ENCODE measurements around the gene PTCD1.
A peak's percentile ranks its signal among the peaks of the same experiment; 100 is the strongest.

Gene PTCD1

DNA sequence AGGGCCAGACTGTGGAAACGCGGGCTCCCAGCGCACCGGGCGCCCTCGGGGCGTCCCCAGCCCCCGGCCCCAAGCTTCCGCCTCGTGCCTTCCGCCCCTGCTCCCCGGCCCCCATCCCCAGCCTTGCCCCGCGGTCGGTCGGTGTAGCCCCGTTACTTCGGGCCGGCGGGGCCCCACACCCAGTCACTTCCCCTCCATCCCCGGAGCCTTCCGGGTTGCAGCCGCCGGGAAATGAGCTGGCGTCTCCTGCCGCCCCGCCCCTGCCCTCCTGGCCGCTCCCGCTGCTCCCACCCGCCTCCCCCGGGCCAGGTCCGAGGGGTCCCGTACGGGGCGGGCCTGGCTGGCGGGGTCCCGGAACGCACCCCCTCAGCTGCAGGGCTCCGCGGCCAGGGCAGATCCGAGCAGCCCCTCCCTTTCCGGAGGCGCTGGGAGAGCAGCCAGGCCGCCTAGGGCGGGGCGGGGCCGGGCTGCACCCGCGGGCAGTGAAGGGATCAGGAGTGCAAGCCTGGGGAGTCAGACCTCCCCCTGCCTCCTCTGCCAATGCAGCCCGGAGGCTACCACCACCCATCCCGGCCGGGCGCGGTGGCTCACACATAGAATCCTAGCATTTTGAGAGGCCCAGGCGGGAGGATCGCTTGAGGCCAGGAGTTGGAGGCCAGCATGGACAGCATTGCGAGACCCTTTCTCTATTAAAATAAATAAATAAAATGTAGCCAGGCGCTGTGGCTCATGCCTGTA lies 63.4 kb downstream of the PTCD1 start:
- in situ Hi-C loops (cut with MboI; ENCODE audit: low pct_unique_long_range_greater_than_20kb, low sequenced_read_pairs): no loop called here
- peak; percentile 71 for DNase-seq

DNA sequence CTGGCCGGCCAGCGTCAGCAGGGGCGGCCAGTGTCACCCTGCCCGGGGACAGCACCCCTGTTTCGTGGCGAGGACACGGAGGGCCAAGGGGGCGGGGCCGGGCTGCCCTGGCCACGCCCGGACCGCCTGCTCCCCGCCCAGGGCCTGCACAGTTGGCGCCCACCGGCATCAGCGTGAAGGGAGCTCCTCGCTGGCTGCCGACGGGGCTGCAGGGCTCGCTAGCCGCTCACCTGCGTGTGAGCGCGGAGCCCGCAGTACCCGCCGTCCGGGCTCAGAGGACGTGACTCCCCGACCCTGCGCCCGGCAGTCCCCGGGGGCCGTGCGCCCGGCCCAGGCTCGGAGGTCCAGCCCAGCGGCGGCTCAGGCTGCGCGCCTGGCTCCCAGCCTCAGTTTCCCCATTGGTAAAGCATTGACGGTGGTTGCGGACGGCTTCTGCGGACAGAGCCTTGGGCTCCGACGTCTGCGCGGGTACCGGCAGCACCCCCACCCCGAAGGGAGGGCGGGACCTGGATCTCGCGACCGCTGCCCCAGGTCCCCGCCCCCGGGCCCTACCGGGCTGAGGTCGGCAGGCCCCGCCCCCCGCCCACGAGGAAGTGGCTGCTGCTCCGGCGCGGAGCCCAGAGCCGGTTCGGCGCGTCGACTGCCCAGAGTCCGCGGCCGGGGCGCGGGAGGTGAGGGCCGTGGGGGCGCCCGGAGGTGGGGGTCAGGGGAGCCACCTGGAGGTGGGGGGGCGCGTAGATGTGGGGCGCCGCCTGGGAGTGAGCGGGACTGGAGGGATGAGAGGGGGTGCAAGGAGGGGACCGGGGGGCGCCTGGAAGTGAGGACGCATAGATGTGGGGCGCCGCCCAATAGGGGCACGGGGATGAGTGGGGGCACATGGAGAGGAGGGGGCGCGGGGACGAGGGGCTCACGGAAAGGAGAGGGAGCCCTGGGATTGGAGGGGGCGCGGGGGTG lies 64.2 kb downstream of the PTCD1 start, which contains the start of gene ARPC1B:
ARPC1B (plus strand) TSS at position 620 of the 954 bp plus-strand sequence. CDS start 10,985 bp downstream, outside the sequence.
- peak; percentile 61 for DNase-seq
- in situ Hi-C loops (cut with MboI; ENCODE audit: low pct_unique_long_range_greater_than_20kb, low sequenced_read_pairs): no loop called here

DNA sequence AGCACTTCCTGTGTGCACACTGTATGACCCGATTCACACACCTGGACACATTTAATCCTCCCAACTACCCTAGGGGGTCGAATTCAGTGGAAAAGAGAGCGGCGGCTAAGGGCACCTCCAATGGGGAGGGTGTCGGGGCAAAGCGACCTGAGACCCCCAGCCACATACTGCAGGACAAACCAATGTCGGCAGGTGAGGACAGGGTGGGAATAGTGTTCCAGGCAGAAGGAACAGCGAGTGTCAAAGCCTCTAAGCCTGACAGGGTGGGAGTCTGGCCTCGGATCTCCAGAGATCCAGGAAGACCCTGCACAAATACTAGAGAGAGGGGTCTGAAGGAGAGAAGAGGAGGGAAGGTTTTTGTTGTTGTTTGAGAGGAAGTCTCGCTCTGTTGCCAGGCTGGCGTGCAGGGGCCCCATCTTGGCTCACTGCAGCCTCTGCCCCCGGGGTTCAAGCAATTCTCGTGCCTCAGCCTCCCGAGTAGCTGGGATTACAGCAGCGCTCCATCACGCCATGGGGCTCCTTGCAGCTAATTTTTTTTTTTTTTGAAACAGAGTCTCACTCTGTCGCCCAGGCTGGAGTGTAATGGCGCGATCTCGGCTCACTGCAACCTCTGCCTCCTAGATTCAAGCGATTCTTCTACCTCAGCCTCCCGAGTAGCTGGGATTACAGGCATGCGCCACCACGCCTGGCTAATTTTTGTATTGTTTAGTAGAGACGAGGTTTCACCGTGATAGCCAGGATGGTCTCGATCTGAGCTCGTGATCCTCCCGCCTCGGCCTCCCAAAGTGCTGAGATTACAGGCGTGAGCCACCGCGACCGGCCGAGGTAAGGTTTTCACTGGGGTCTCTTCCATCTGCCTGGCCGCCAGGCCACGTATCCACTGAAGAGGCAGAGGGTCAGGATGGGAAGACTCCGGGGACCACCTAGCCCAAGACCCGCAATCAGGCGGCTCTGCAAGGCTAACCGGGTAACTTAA lies 65.2 kb downstream of the PTCD1 start:
- no peak for DNase-seq
- in situ Hi-C loops (cut with MboI; ENCODE audit: low pct_unique_long_range_greater_than_20kb, low sequenced_read_pairs): no loop called here

DNA sequence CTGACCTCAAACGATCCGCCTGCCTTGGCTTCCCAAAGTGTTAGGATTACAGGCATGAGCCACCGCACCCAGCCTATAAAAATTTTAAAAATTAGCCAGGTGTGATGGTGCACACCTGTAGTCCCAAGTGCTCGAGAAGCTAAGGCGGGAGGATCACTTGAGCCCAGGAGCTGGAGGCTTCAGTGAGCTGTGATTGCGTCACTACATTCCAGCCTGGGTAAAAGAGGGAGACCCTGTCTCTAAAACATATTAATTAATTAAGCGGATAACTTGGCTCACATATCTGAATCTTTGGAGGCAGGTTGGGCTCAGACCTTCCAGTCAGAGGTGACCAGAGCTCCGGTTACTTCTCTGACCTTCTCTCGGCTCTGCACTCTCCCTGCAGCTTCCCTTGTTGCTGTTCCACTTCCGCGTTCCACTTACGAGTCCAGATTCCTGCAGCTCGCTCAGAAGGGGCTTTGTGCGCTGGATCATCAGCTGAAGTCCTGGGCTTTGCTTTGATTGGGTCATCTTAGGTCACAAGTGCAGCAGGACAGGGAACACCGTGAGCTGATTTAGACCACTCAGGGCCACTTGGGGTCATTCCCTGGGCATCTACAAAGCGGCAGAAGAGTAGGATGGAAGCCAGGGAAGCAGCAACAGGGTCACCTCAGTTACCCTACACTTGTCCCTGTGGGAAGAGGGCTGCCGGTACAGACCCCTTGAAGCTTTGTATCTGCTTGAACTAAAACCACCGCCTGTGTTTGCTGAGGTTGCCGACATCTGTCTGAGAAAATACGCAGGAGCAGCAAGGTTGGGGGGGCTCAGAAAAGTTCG lies 66.1 kb downstream of the PTCD1 start:
- in situ Hi-C loops (cut with MboI; ENCODE audit: low pct_unique_long_range_greater_than_20kb, low sequenced_read_pairs): no loop called here
- no peak for DNase-seq

DNA sequence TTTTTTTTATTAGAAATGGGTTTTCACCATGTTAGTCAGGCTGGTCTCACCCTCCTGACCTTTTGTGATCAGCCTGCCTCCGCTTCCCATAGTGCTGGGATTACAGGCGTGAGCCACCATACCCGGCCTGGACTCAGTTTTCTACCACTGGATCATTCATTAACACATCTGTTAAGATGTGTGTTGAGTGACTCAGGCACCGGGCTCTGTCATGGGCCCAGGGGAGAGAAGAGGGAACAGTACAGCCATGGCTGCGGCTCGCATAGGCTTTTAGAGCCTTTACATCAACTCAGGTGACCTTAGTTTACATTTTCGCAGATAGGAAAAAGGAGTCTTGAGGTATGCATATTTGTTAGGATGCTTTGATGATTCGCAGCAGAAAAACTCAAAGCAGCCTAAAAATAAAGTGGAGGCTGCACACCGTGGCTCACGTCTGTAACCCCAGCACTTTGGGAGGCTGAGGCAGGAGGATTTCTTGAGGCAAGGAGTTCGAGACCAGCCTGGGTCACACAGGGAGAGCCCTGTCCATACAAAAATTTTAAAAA lies 67.2 kb downstream of the PTCD1 start:
- in situ Hi-C loops (cut with MboI; ENCODE audit: low pct_unique_long_range_greater_than_20kb, low sequenced_read_pairs): no loop called here
- DNase-seq: no peak

DNA sequence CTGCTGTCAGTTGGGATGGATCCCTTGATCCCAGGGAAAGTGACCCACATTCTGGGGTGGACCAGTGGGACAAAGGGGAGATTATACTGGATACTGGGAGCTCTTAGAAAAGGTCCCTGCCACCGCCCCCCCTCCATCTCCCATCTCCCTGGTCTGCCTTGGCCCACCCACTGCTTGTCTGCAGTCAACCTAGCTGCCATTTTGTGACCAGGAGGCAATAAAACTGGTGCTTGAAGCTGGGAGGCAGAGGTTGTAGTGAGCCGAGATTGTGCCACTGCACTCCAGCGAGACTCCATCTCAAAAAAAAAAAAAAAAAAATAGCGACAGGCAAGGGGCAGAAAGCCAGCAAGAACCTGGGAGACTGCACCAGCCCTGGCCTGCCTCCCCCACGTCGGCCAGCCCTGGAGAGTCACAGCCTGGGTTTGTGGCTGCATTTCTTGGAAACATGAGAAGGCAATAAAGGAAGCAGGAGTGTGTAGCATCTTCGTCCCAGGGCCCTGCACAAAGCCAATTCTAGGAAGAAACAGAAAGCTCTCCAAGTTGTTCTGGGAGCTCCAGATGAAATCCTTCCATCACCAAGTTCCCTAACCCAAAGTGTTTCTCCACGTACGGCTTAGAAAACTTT lies 68.7 kb downstream of the PTCD1 start:
- peak; percentile 91 for DNase-seq
- in situ Hi-C loops (cut with MboI; ENCODE audit: low pct_unique_long_range_greater_than_20kb, low sequenced_read_pairs): no loop called here

DNA sequence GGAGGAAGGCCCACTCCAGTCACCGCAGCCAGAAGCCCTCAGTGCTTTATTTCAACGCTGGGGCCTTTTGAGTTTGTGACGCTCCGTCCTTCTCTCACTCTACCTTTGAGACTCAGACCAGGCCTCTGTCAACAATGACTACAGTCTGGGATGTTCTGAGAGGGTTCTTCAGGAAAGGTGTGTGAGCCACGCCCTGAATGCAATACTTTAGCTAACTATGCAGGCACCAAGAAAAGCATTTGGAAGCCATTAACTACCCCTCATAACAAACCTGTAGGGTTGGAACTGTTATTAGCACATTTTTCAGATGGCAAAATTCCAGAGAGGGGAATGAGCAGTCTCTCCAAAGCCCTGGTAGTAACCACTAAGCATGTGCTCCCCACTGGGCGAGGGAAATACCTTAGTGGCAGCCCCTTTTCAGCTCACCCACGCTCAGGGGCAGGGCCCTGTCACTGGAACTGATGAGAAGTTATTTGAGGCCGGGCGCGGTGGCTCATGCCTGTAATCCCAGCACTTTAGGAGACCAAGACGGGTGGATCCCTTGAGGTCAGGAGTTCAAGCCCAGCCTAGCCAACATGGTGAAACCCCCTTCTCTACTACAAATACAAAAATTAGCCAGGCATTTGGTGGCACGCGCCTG lies 69.7 kb downstream of the PTCD1 start:
- DNase-seq: no peak
- in situ Hi-C loops (cut with MboI; ENCODE audit: low pct_unique_long_range_greater_than_20kb, low sequenced_read_pairs): no loop called here
